ENCODE results near the gene IRF4.
"Not testable (repeated sequence)": the region's sequence is repeated elsewhere in the genome, so short reads cannot be mapped to it uniquely, and the experiment has no call there.

Gene IRF4

DNA sequence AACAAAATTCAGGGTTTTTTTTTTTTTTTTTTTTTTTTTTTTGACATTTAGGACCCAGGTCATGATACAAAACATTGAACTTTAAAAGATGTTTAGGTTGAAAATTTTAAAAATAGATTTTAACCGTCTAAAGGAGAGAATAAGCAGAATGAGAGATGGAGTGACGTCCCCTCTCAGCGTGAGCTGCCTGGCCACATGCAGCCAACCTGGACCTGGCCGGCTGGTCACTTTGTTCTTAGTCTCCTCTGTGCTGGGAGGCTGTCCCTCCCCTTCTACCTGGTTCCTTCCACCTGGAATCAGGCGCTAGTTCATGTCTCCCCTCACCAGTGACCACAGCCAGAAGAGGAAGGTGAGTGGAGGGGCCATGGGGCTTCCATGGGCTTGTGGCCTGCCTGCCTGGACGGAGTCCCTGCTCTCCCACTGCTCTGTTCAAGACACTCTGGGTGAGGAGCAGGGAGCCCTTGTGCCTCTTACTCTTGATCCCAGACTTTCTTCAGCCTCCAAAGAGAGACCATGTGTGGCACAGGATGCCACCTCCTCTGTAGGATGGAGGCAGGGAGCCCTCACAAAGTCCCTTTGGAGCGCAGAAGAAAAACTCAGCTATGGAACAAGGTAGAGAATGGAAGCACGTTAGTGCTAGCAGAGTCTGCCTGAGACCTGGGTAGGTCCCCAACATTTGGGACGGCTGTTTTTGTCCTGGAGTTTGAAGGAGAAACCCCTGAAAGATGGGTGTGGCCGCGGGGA is 31.7 kb downstream of the IRF4 start:
- no peak for DNase-seq

GRCh38 chr6:423799-424345 is 32.3 kb downstream of the IRF4 start:
- no peak for DNase-seq

- no peak for DNase-seq
Measured at GRCh38 chr6:424741-425417, 33.3 kb downstream of the IRF4 start.

DNA sequence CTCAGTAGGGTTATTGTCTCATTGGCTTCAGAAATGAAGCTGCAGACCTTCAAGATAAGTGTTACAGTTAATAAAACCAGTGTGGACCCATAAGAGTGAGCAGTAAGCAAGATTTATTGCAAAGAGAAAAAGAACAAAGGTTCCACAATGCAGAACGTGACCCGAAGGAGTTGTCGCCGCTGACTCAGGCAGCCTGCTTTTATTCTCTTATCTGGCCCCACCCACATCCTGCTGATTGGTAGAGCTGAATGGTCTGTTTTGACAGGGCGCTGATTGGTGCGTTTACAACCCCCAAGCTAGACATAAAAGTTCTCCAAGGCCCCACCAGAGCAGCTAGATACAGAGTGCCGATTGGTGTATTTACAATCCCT is 33.9 kb downstream of the IRF4 start:
- DNase-seq: not testable (repeated sequence)

- DNase-seq: not testable (repeated sequence)
Measured at GRCh38 chr6:426198-426738, 34.7 kb downstream of the IRF4 start.

DNA sequence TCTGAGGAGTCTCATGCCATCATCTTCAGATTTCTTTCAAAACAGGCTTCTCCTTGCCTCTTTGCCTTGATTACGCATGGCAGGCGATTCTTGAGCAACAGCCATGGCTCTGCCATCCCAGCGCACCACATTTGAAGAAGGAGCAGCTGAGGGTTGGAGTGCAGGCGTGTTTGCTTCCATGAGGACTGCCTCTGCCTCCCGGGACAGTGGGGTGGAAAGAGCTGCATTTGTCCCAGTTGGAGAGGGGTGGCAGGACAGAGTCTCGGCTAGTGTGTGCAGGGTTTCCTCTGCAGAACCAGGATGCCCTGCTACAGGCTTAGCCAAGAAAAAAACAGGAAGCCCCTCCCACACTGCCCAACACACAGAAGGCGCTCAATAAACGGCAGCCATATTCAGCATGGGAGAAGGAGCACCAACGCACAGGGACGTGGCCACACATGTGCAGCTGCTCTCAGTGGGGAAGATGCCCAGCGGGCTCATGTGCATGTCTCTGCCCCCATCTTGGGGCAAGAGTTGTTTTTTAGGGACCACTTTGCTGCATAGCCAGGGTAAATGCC is 36.6 kb downstream of the IRF4 start:
- no peak for DNase-seq

GRCh38 chr6:429515-430121 is 38.1 kb downstream of the IRF4 start:
- no peak for DNase-seq

DNA sequence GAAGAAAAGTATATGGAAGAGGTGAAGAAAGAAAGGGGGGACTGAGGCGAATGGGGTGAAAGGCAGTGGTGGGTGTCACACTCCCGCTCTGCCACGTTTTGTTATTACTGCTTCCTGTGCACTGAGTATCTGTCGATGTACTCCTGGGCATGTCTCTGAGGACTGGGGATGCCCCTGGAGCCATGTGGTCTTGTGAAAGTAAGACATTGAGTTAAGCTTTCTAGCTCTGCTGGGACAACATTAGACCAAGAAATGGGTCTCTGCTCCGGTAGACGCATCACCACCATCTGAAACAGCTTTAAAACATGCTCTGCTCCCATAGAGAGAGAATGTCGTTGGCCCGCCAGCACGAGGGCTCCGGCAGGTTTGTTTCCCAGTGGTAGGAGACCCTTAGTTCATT is 40.0 kb downstream of the IRF4 start:
- no peak for DNase-seq

DNA sequence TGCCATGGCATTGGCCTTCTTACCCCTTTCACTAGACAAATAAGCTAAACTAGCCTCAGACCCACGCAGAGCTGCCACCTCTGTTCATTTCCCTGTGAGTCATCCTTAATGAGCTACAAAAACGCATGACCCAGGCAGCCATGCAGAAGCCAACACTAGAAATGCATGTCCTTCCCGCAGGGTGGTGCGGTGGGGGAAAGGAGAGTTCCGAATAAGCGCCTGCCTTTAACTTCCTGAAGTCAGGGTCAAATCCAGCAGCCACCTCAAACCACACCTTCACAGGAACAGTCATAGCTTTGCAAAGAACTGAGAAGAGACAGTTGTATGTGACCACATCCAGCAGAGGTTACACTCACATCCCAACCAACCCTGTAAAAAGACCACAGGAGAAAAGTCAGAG is 40.4 kb downstream of the IRF4 start:
- no peak for DNase-seq

DNA sequence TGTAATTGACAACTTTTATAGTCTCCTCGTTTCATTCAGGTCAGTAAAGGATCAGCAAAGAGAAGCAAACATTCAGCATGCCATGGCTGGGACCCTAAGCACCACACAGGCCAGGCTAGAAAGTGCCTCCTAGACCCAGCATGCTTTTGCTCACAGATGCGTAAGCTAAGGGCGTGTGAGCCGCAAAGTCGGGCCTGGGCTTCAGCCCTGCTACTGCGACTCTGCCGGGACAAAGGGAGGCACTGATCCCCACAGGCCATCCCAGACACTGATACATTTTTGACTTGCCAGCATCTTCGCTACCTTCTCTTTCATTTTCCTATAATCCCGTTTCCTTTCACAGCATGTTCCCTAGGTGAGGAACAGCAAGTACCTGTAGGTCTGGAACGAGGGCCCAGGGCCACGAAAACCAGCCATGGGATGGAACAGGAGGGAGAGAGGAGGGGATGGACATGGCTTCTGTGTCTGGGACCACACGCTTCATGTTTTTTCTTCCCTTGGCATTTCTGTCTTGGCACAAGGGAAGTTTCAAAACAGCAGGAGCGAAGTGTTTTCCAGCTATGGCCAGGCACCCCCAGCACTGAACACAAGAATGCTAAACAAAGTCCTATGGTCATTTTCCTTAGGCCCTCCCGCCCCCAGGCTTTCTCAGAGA is 42.6 kb downstream of the IRF4 start:
- DNase-seq: no peak

DNA sequence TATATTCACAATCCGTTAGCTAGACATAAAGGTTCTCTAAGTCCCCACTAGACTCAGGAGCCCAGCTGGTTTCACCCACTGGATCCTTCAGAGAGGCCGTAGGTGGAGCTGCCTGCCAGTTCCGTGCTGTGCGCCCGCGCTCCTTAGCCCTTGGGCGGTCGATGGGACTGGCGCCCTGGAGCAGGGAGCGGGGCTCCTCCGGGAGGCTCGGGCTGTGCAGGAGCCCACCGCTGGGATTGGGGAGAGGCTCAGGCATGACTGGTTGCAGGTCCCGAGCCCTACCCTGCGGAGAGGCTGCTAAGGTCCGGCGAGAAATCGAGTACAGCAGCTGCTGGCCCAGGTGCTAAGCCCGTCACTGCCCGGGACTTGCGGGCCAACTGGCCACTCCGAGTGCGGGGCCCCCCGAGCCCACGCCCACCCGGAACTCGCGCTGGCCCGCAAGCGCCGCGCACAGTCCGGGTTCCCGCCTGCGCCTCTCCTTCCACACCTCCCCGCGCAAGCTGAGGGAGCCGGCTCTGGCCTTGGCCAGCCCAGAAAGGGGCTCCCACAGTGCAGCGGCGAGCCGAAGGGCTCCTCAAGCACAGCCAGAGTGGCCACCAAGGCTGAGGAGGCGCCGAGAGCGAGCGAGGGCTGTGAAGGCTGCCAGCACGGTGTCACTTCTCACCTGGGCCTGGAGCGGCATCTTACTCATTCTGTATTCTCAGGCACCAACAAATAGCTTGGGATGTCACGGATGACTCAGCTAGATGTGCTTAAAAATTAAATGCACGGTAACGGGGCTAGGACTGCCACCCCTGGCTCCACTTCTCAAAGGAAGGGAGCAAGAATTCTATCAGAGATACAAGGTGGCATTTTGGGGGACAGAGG is 44.1 kb downstream of the IRF4 start:
- no peak for DNase-seq

GRCh38 chr6:436308-437036 is 44.9 kb downstream of the IRF4 start:
- DNase-seq: no peak

- no peak for DNase-seq
Measured at GRCh38 chr6:437037-437392, 45.5 kb downstream of the IRF4 start.

GRCh38 chr6:438634-439170 is 47.1 kb downstream of the IRF4 start:
- DNase-seq: no peak

DNA sequence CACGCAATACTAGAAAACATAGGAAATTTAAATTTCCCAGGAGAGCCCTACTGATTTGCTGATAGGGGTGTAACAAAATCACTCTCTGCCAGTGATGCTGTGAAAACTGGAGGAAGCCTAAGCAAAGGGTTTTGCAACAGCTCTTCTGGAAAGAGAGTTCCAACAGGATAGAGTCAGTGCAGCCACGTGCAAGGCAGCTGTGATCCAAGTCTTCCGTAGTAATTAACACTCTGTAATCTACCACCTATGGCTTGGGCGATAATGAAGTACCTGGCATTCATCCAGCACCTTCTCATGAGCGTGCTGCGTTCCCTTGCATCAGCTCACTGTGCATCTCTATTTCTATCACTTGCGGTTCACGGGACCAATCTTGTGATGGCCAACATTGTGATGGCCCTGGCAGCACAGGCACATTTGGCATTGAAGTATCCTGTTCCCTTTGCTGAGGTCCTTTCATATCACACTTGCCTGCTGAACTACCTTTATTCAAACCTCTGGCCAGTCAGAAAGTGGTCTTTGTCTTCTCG is 48.2 kb downstream of the IRF4 start:
- no peak for DNase-seq

GRCh38 chr6:441126-441920 is 49.8 kb downstream of the IRF4 start:
- DNase-seq: no peak

- no peak for DNase-seq
Measured at GRCh38 chr6:443621-444159, 52.1 kb downstream of the IRF4 start.

DNA sequence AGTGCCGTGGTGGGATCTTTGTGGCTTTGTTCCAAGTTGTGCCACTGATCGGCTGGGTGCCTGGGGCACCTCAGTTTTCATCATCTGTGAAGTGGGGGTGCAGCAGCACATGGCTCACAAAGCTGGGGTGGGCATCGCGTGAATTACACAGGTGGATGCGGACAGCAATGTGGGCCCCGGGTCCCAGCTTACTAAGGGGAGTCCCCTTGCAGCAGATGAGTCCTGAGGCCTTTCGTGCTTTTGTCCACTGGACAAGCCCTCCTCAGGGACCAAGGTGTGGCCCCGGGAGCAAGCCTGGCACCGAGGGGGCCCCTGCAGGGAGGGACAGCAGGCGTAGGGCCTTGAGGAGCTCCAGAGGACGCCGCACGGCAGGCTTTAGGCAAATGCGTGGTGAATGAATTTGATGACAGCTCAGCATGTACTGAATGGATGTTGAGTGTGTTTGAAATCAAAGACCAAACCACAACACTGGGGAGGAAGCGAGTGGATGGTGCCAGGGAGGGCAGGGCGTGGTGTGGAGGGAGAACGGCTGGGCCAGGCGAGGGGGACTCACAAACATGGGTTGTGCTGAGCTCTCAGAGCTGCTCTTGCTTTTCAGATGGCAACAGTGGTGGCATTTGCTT is 53.2 kb downstream of the IRF4 start:
- DNase-seq: no peak
